Measurements from ENCODE around the gene IGF2BP1. TPM values are rescaled to one million over a fixed set of nuclear protein-coding genes. Genes with fewer than 3 reads are reported as not detected.

The IGF2BP1 gene
- total and polyA plus RNA-seq, 2 of the 8 experiments (the other 6 are each of a cell fraction or from before 2014, with no cell fraction given): 41.6 to 513 TPM

GRCh38 chr17:48995304-48995973 lies 1.7 kb upstream of the IGF2BP1 start:
- Histone ChIP-seq H2BK120ac (replicated peaks; ENCODE audit: low read depth, low read length) (peak overlapping the region; percentile 36), H3K18ac (ENCODE audit: extremely low read depth, low read length) (peak overlapping the region; percentile 98), H3K4me1 (replicated peaks in 1 of 4; ENCODE audit: control insufficient read depth in 3 of 4, insufficient read depth in 4 of 4, low read length in 3 of 4) (peaks cover 0 to 10% (median 4%) of the 10 kb centered on the region in 4 experiments; a peak in 4 of 7 replicates), H4K20me1 (replicated peaks in 1 of 2; ENCODE audit: control insufficient read depth in 1 of 2, insufficient read depth in 2 of 2, low read length in 2 of 2) (peaks cover 1 to 2% of the 10 kb centered on the region in 2 experiments), H3K79me1 (ENCODE audit: low read depth, low read length) (no peaks in the 10 kb centered on the region), H3K9ac (replicated peaks in 1 of 4; ENCODE audit: extremely low read depth in 1 of 4, low read depth in 3 of 4, low read length in 3 of 4) (peak overlapping the region; percentile 94 to 99 (median 97)), H3K36me3 (ENCODE audit: control insufficient read depth in 2 of 4, insufficient read depth in 4 of 4, low read length in 3 of 4) (peaks cover 0 to 21% (median 0%) of the 10 kb centered on the region in 4 experiments; a peak in 1 of 8 replicates), H2AK5ac (ENCODE audit: low read depth, low read length) (peak overlapping the region; percentile 45; the same call in 1 of the 2 replicates), H3K56ac (replicated peaks; ENCODE audit: insufficient read length, low read depth, low read length) (peak overlapping the region; percentile 91), H3K4me2 (ENCODE audit: insufficient read depth in 1 of 2, low read depth in 2 of 2, low read length in 2 of 2) (peak overlapping the region; percentile 86 to 88), H2BK20ac (ENCODE audit: low read length) (no peak overlapping the region), H3K4ac (replicated peaks; ENCODE audit: insufficient read length, low read depth, low read length) (peak overlapping the region; percentile 81), H2BK5ac (ENCODE audit: low read depth, low read length) (peak overlapping the region; percentile 97), H3K79me2 (ENCODE audit: control insufficient read depth in 1 of 2, insufficient read depth in 2 of 2, low read length in 2 of 2) (peaks cover 26 to 36% of the 10 kb centered on the region in 2 experiments), H2BK12ac (ENCODE audit: low read depth, low read length) (peak overlapping the region; percentile 90; the same call in 1 of the 2 replicates), H2BK15ac (ENCODE audit: low read length) (no peak overlapping the region), H4K5ac (ENCODE audit: insufficient read length, low read depth, low read length) (peak overlapping the region; percentile 85), H3K27me3 (replicated peaks in 1 of 4; ENCODE audit: control insufficient read depth in 3 of 4, extremely low read depth in 1 of 4, insufficient read depth in 3 of 4, low read length in 3 of 4) (no peaks in the 10 kb centered on the region), H4K91ac (replicated peaks; ENCODE audit: insufficient read length, low read length) (peak overlapping the region; percentile 97), H3K23ac (ENCODE audit: insufficient read length) (no peak overlapping the region), H3K23me2 (ENCODE audit: low read depth, low read length) (peaks cover 20% of the 10 kb centered on the region), H4K8ac (ENCODE audit: extremely low read depth, insufficient read depth, low read length) (peak overlapping the region; percentile 98), H3K14ac (ENCODE audit: insufficient read length) (peak overlapping the region; percentile 78), H3K9me3 (ENCODE audit: insufficient read depth in 2 of 2, low read depth in 1 of 2, low read length in 1 of 2) (no peaks in the 10 kb centered on the region), H2AFZ (ENCODE audit: low read length) (no peak overlapping the region), H3K27ac (ENCODE audit: low read depth, low read length) (peak overlapping the region; percentile 98), H3K4me3 (ENCODE audit: extremely low read depth in 1 of 4, insufficient read depth in 2 of 4, low read depth in 3 of 4, low read length in 4 of 4) (peak overlapping the region; percentile 91 to 100 (median 96))
- WGBS, 2 experiments (ENCODE audit: extremely low coverage in 1 of 2, insufficient coverage in 1 of 2, insufficient read length in 1 of 2, insufficient replicate concordance in 2 of 2, low coverage in 1 of 2, low lambda C conversion rate in 2 of 2, missing lambda C conversion rate in 1 of 2): 1% methylated on average over 43 of the region's 46 CpGs; no CpG with 5 or more reads in 1 of the 2 experiments
- ChIA-PET CTCF (ENCODE audit: partially characterized antibody) (interaction anchor here (0.8 to 5.2 kb wide), 12 partner anchors 9 to 56 kb away, joined by 3 to 43 read pairs (median 5); no protein-coding TSS in a partner anchor), POLR2A (ENCODE audit: partially characterized antibody) (interaction anchor here (0.7 to 14.3 kb wide), 41 partner anchors 7 to 197 kb away, joined by 3 to 366 read pairs (median 5); partner anchors contain the start of genes SNF8 and UBE2Z)
- FAIRE-seq: peak; percentile 86
- DNase-seq (ENCODE audit: low read depth in 1 of 2, low spot score in 2 of 2): peak in 1 of 2 experiments; percentile 78
- TF ChIP-seq NRF1 (IDR thresholded peaks at IDR 0.05; ENCODE audit: low read depth, low read length) (no peak), GTF2F1 (IDR thresholded peaks at IDR 0.05; ENCODE audit: borderline replicate concordance, low read depth, low read length) (no peak), NANOG (IDR thresholded peaks at IDR 0.05; ENCODE audit: insufficient read depth, low read depth, low read length, poor library complexity, severe bottlenecking) (no peak), CREB1 (IDR thresholded peaks at IDR 0.05) (no peak), SAP30 (IDR thresholded peaks at IDR 0.05; ENCODE audit: insufficient read depth, insufficient replicate concordance, low read length) (peak; percentile 86), KDM5A (IDR thresholded peaks at IDR 0.05; ENCODE audit: low read length) (no peak), JUND (IDR thresholded peaks at IDR 0.05; ENCODE audit: low read length) (no peak), POLR2AphosphoS5 (IDR thresholded peaks at IDR 0.05; ENCODE audit: low read depth, low read length) (peak; percentile 88), SIX5 (IDR thresholded peaks at IDR 0.05; ENCODE audit: low read depth, low read length) (no peak), FOSL1 (IDR thresholded peaks at IDR 0.05; ENCODE audit: insufficient read depth, low read depth, low read length) (no peak), PHF8 (conservative IDR thresholded peaks at IDR 0.05; ENCODE audit: low read depth, low read length) (peak; percentile 71; the same call in 1 of the 2 replicates), MAFK (IDR thresholded peaks at IDR 0.05; ENCODE audit: low read depth, low read length) (no peak)
